ENCODE measurements around the gene GJA4.
"Not testable (repeated sequence)": the region's sequence is repeated elsewhere in the genome, so short reads cannot be mapped to it uniquely, and the experiment has no call there.

The GJA4 gene

GRCh38 chr1:34770891-34771504 lies 21.8 kb upstream of the GJA4 start:
- DNase-seq (ENCODE audit: low spot score) = no peak

DNA sequence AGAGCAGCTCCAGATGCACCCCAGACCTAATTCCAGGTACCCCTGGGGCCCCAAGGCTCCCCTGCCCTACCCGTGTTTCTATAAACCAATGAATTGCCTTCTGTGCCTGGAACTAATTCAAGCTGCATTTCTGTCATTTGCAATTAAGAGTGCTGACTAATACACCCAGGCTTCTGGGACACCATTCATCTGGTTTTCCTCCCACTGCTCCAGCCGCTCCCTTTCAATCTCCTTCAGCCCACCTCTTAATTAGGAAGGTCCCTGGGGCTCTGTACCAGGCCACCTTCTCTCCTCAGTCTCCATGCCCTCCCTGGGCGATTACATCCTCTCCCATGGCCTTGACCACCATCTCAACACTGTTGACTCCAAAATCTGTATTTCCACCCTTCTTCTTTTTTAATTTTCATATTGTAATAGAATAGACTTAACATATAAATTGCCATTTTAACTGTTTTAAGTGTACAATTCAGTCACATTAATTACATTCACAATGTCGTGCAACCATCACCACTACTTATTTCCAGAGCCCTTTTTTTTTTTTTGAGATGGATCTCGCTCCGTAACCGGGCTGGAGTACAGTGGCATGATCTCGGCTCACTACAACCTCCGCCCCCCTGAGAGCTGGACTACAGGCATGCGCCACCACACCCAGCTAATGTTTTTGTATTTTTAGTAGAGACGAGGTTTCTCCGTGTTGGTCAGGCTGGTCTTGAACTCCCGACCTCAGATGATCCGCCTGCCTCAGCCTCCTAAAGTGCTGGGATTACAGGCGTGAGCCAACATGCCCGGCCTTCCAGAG lies 21.0 kb upstream of the GJA4 start:
- DNase-seq (ENCODE audit: low spot score) = no peak

GRCh38 chr1:34773114-34773513 lies 19.7 kb upstream of the GJA4 start:
- DNase-seq (ENCODE audit: low spot score) = not testable (repeated sequence)

GRCh38 chr1:34774957-34775356 lies 17.8 kb upstream of the GJA4 start:
- peak; percentile 52 for DNase-seq (ENCODE audit: low spot score)

GRCh38 chr1:34776911-34777310 lies 15.9 kb upstream of the GJA4 start:
- no peak for DNase-seq (ENCODE audit: low spot score)

- no peak for DNase-seq (ENCODE audit: low spot score)
Measured at GRCh38 chr1:34777519-34778321, 15.1 kb upstream of the GJA4 start.

DNA sequence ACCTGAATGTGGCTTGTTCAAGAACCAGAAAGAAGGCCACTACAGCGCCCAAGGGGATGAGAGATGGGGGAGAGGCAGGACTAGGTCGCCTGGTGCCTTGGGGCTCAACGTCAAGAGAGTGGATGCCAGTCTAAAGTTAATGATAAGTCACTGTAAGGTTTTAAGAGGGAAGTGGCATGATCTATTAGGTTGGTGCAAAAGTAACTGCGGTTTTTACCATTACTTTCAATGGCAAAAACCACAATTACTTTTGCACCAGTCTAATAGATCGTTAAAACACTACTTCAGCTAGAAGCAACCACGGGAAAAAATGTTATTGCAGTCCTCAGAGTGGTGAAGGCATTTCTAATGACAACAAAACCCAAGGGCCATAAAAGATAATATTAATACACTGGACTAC lies 14.4 kb upstream of the GJA4 start:
- DNase-seq (ENCODE audit: low spot score) = no peak

DNA sequence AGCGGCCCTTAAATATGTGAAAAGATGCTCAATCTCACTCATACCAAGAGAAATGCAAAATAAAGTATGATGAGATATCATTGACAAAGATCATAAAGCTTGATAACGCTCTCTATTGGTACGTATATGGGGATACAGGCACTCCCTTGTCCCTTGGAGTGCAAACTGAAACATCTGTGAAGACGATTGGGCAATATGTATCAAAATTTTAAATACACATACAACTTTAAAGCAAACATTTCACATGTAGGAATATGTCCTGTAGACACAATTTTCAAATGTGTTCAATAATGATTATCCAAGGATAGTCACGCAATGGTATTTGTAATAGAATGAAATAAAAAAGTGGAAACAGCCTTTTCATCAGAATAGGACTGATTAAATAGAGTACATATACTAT lies 13.8 kb upstream of the GJA4 start:
- DNase-seq (ENCODE audit: low spot score) = no peak

DNA sequence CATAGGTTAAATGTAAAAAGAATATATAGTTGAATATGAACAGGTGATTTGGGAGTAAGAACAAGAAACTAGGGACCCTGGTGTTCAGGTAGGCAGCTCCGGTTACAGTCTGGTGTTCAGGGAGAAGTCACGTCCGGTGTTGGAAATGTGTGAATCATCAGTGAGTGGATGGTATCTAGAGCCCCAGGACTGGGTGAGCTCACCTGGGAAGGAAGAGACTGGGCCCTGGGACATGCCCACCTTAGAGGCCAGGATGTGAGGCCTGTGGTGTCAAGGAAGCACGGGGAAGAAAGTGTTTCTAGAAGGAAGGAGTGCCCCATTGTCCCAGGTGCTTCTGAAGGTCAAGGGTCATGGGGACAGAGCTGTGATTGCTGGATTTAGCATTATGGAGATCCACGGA lies 13.3 kb upstream of the GJA4 start:
- peak; percentile 90 for DNase-seq (ENCODE audit: low spot score)

DNA sequence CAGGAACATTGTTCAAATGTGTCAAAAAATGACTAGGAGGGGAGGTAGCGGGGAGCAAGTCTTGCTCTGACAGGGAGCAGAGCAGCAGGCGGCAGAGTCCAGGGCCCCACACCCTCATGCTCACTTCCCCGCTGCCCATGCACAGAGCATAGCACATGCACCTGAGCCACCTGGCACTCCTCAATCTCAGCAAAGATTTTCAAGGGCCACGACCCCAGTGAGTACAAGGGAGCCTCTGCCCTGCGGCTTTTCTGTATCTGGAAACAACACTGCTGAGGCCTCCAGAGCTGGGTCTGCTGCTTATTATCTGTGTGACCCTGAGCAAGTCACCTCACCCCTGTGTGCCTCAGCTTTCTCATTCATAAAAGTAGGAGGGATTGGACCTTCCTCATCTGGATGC lies 12.8 kb upstream of the GJA4 start:
- no peak for DNase-seq (ENCODE audit: low spot score)

GRCh38 chr1:34780528-34780927 lies 12.3 kb upstream of the GJA4 start:
- DNase-seq (ENCODE audit: low spot score) = no peak

GRCh38 chr1:34781071-34781843 lies 11.5 kb upstream of the GJA4 start, which contains the start of gene GJB3:
GJB3 (plus strand) TSS chr1:34781214; CDS start chr1:34784763, 3,549 bp downstream.
- peak; percentile 65 for DNase-seq (ENCODE audit: low spot score)

- peak; percentile 58 for DNase-seq (ENCODE audit: low spot score)
Measured at GRCh38 chr1:34781844-34782391, 10.9 kb upstream of the GJA4 start.

DNA sequence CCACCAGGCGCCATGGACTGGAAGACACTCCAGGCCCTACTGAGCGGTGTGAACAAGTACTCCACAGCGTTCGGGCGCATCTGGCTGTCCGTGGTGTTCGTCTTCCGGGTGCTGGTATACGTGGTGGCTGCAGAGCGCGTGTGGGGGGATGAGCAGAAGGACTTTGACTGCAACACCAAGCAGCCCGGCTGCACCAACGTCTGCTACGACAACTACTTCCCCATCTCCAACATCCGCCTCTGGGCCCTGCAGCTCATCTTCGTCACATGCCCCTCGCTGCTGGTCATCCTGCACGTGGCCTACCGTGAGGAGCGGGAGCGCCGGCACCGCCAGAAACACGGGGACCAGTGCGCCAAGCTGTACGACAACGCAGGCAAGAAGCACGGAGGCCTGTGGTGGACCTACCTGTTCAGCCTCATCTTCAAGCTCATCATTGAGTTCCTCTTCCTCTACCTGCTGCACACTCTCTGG lies 8.0 kb upstream of the GJA4 start:
- no peak for DNase-seq (ENCODE audit: low spot score)

DNA sequence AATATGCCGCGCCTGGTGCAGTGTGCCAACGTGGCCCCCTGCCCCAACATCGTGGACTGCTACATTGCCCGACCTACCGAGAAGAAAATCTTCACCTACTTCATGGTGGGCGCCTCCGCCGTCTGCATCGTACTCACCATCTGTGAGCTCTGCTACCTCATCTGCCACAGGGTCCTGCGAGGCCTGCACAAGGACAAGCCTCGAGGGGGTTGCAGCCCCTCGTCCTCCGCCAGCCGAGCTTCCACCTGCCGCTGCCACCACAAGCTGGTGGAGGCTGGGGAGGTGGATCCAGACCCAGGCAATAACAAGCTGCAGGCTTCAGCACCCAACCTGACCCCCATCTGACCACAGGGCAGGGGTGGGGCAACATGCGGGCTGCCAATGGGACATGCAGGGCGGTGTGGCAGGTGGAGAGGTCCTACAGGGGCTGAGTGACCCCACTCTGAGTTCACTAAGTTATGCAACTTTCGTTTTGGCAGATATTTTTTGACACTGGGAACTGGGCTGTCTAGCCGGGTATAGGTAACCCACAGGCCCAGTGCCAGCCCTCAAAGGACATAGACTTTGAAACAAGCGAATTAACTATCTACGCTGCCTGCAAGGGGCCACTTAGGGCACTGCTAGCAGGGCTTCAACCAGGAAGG lies 7.4 kb upstream of the GJA4 start:
- no peak for DNase-seq (ENCODE audit: low spot score)

DNA sequence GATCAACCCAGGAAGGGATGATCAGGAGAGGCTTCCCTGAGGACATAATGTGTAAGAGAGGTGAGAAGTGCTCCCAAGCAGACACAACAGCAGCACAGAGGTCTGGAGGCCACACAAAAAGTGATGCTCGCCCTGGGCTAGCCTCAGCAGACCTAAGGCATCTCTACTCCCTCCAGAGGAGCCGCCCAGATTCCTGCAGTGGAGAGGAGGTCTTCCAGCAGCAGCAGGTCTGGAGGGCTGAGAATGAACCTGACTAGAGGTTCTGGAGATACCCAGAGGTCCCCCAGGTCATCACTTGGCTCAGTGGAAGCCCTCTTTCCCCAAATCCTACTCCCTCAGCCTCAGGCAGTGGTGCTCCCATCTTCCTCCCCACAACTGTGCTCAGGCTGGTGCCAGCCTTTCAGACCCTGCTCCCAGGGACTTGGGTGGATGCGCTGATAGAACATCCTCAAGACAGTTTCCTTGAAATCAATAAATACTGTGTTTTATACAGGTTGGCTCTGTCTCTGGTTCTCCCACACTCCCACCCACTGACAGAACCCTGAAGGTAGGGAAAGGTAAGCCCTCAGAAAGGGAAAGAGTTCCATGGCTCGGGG lies 6.8 kb upstream of the GJA4 start:
- DNase-seq (ENCODE audit: low spot score) = no peak

DNA sequence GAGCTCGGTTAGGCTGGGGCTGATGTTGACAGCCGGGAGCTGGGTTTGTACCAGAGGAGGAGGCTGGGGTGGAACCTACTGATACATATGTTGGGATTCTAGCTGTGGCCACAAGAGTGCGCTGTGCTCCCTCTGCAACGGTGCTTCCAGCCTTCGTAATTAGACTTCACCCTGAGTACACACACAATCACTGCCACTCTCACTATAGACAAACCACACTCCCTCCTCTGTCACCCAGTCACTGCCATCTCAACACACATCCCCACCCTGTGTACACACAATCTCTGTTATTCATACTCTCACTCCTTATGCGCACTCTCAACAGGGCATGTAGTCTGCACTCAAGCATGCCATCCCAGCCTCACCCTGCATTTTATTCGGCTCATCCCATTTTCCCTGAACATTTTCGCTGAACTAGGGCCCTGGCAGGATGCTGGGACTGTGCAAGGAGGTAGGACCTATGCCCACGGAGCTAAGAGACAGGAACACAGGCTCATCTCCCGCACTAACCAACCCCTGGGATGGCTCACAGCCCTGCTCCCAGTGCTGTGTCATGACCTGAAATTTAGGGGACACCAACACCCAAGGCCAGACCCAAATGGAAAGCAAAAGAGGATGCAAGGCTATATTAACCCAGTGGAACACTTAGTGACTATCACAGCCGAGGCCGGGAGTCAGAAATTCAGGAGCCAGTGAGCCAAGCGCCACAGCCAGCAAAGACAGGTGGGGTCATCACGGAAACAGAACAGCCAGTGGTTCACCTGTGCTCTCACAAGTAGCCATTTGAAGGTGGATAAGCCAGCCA lies 6.1 kb upstream of the GJA4 start:
- peak; percentile 79 for DNase-seq (ENCODE audit: low spot score)

DNA sequence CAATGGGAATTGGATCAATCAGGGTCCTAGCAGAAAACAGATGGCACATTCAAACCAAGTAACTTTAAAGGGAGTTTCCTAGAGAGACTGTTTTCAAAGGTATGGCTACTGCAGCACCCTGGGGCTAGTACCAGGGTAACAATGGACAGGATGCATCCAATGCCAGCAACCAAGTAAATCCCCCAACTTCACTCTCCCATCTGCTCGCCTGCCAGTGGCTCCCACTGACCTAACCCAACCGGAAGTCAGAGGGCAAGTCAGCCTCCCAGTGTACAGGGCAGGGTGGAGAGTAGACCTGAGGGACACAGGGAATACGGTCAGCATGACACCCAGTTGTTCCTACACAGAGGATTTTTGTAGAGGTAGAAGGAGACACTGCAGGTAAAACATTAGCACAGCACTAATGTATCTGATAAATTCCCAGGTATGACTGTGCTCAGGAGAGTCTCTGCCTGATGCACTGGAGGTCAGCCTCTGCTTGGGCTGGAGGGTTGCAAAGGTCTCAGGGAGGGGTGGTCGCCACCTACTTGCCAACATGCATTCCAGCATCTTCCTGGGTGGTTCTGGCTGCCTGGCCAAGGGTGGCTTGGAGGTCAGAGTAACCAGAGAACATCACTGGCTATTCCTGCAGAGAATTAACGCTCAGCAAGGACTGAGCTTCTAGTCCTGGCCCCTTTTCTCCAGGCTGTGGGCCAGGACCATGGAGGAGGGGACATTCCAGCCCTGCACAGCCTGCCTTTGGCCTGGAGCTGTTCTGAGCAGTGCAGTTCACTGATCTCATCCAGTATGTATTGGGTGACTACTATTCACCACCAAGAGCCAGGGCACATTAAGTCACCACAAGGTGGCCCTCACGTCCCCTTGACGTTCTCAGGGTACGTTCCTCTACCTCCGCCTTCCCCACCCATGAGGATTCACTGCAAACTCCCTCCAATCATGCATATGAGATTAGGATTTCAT lies 5.1 kb upstream of the GJA4 start:
- DNase-seq (ENCODE audit: low spot score) = peak; percentile 47

DNA sequence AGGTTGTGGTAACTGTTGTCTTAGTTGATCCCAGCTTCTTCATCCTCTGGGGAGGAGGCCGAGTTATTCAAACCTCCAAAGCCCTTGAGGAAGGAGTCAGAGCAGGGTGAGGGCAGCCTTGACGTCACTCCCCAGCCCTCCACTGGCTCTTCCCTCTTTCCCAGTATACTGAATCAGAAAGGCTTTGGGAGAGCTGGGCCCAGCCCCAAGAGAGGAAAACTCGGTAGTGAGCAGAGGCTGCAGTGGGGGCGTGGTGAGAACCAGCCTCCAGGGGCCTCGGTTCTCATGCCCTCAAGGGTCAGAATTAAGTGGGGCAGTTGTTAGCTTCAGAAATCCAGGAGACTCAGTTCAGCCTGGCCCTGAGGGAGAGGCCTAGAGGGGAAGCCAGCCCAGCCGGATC lies 1.8 kb upstream of the GJA4 start:
- DNase-seq (ENCODE audit: low spot score) = no peak
